KMS-11 (cell line): ENCODE results near the gene NOTUM.

Experiments
- H2AFZ ChIP-seq: fragments of 200-600 bp; sonication (generic); 2 replicates; pipeline ENCODE4 v1.6.1; 2016; ENCODE audit warnings: antibody characterized with exemption, mixed run types, low read depth
- H3K27ac ChIP-seq: fragments of 200-600 bp; sonication (generic); 2 replicates; pipeline ENCODE4 v1.6.1; 2016; ENCODE audit warnings: mild to moderate bottlenecking, mixed run types
- H3K27me3 ChIP-seq: fragments of 200-600 bp; sonication (generic); 2 replicates; pipeline ENCODE4 v1.6.1; 2017; ENCODE audit warnings: mild to moderate bottlenecking, low read depth, mixed run types, moderate library complexity; ENCODE audit not compliant: insufficient read depth
- H3K36me3 ChIP-seq: fragments of 200-600 bp; sonication (generic); 2 replicates; pipeline ENCODE4 v1.6.1; 2017; ENCODE audit warnings: mild to moderate bottlenecking, mixed run types; ENCODE audit not compliant: insufficient read depth
- H3K4me1 ChIP-seq: fragments of 200-600 bp; sonication (generic); 2 replicates; pipeline ENCODE4 v1.6.1; 2016; ENCODE audit warnings: mild to moderate bottlenecking, low read depth, mixed run types; ENCODE audit not compliant: poor library complexity, severe bottlenecking
- H3K4me2 ChIP-seq: fragments of 200-600 bp; sonication (generic); 2 replicates; pipeline ENCODE4 v1.7.0; 2016; ENCODE audit warnings: mild to moderate bottlenecking, mixed run types
- H3K4me3 ChIP-seq: fragments of 200-600 bp; sonication (generic); IDR thresholded peaks from 2 replicates; pipeline ENCODE4 v1.6.1; 2017; ENCODE audit warnings: low read depth, low read length, mixed read lengths; ENCODE audit not compliant: insufficient read depth
- H3K79me2 ChIP-seq: fragments of 200-600 bp; sonication (generic); 2 replicates; pipeline ENCODE4 v1.6.1; 2016; ENCODE audit warnings: low read depth, mixed run types; ENCODE audit not compliant: insufficient read depth
- H3K9ac ChIP-seq: fragments of 200-600 bp; sonication (generic); 2 replicates; pipeline ENCODE4 v1.6.1; 2016; ENCODE audit warnings: mild to moderate bottlenecking, mixed run types
- H4K20me1 ChIP-seq: fragments of 200-600 bp; sonication (generic); 2 replicates; pipeline ENCODE4 v1.6.1; 2016; ENCODE audit warnings: mild to moderate bottlenecking, mixed run types; ENCODE audit not compliant: insufficient read depth
- CTCF ChIP-seq: fragments of 200-600 bp; sonication (generic); conservative IDR thresholded peaks from 2 replicates; pipeline ENCODE4 v1.6.1; 2017; ENCODE audit warnings: low read depth, mild to moderate bottlenecking, antibody characterized with exemption, low read length, moderate library complexity, mixed read lengths

NOTUM gene

DNA sequence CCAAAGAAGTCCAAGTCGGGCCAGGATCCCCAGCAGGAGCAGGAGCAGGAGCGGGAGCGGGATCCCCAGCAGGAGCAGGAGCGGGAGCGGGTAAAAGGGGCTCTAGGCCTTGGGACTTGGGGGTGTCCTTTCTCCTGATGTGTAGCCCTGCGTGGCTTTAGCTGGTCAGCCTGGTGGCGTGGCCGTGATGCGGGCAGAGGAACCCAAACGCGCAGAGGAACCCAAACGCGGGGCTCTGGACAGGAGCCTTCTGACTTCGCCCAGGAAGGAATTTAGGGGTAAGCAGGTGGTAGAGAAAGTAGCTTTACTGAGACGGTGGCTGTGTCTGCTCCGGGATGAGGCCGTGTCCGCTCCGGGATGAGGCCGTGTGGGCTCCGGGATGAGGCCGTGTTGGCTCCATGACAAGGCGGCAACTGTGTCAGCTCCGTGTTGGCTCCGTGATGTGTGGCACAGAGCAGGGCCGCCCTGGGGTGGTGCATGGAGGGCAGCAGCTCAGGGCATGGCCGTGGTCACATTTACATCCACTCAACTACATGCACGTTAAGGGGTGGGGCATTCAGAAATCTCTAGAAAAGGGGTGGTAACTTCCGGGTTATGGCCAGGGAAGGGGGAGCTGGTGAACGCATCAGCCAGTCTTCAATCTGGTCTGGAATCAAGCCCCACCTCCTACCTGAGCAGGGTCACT, 35.9 kb upstream of the NOTUM start:
- H3K27ac ChIP-seq: no peak overlapping the region
- H3K4me3 ChIP-seq: no peak overlapping the region
- no peak overlapping the region for H3K4me2 ChIP-seq
- H2AFZ ChIP-seq: no peak overlapping the region
- H3K36me3 ChIP-seq: no peaks in the 10 kb centered on the region
- no peak for TF ChIP-seq CTCF
- no peaks in the 10 kb centered on the region for H3K4me1 ChIP-seq
- H4K20me1 ChIP-seq: no peaks in the 10 kb centered on the region
- H3K27me3 ChIP-seq: no peaks in the 10 kb centered on the region
- H3K79me2 ChIP-seq: no peaks in the 10 kb centered on the region
- H3K9ac ChIP-seq: no peak overlapping the region

GRCh38 chr17:81996232-81996756, 35.3 kb upstream of the NOTUM start:
- Histone ChIP-seq H3K4me2 (no peak overlapping the region), H3K27ac (no peak overlapping the region), H3K27me3 (no peaks in the 10 kb centered on the region), H4K20me1 (no peaks in the 10 kb centered on the region), H3K36me3 (no peaks in the 10 kb centered on the region), H3K4me1 (no peaks in the 10 kb centered on the region), H3K4me3 (no peak overlapping the region), H2AFZ (no peak overlapping the region), H3K9ac (no peak overlapping the region), H3K79me2 (no peaks in the 10 kb centered on the region)
- TF ChIP-seq CTCF: no peak

DNA sequence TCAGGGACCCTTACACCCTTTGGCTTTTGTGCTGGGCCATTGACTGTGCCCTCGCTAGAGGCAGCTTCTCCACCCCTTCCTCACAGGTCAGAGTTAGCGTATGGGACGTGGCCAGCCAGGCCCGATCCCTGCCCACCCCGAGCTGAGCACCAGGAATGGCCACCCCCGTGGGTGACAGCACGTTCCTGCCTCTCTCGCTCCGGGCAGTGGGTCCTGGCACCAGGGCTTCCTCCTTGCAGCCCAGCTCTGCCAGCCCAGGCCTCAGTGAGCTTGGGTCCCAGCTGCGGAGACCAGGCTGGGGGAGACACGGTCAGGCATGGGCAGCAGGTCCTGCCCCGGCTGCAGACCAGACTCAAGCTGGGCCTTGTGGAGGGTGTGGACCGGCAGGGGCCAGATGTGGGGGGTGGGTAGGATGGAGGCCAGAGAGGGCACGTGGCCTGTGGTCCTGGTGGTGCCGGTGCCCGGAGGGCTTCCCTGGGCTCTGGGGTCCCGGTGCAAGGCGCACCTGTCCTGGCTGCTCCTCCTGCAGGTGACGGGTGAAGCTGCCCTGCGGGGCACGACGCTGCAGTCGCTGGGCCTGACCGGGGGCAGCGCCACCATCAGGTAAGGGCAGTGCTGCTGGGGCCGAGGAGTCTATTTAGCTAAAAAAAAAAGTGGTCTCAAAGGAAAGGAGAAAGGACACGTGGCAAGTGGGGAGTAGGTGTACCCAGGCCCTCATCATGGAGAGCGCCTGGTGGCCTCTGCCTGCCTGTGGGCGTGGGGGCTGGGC, 34.7 kb upstream of the NOTUM start:
- Histone ChIP-seq H3K36me3 (no peaks in the 10 kb centered on the region), H3K79me2 (no peaks in the 10 kb centered on the region), H3K27ac (no peak overlapping the region), H3K4me2 (no peak overlapping the region), H3K4me1 (no peaks in the 10 kb centered on the region), H3K9ac (no peak overlapping the region), H4K20me1 (no peaks in the 10 kb centered on the region), H3K4me3 (no peak overlapping the region), H3K27me3 (no peaks in the 10 kb centered on the region), H2AFZ (no peak overlapping the region)
- no peak for TF ChIP-seq CTCF

DNA sequence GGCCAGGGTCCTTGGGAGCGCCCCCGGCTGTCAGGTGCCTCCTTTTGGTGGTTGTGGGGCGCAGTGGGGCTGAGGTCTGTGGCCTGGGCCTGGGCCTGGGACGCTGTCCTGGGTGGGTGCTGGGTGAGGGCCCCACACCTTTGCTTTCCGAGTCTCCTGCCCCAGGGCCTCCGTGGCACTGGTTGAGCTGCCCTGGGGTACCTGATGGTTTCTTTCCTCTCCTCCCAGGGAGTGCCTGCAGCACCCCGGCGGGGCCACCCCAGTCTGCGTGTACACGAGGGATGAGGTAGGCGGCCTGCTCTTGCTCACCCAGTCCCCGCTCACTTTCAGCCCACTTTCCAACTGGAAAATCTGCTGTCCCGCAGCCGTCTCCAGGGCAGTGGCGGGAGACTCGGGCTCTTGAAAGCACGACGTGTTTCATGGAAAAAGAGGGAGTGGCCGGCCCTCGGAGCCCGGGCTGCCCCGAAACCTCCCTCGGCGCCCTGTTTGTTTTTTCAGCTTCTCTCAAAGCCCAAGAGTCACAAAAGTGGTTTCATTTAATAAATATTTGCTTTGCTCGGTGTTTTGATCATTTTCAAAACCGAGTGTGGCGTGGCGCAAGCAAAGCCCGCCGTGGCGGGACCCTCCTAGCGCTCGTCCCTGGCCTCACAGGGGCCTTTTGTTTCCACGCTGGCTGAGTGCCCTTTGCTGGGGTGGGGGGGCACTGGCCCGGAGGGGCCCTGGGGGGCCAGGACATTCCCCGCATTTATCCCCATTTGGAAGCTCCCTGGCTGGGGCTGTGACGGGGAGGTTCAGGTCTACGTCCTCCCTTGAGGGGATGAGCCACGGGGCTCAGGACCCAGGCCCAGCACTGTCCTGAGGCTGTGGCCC, 33.8 kb upstream of the NOTUM start:
- H3K36me3 ChIP-seq: no peaks in the 10 kb centered on the region
- no peaks in the 10 kb centered on the region for H4K20me1 ChIP-seq
- H3K4me3 ChIP-seq: no peak overlapping the region
- H3K4me1 ChIP-seq: no peaks in the 10 kb centered on the region
- H3K27me3 ChIP-seq: no peaks in the 10 kb centered on the region
- no peak for TF ChIP-seq CTCF
- no peak overlapping the region for H3K9ac ChIP-seq
- no peak overlapping the region for H2AFZ ChIP-seq
- H3K27ac ChIP-seq: no peak overlapping the region
- no peaks in the 10 kb centered on the region for H3K79me2 ChIP-seq
- H3K4me2 ChIP-seq: no peak overlapping the region
